ENCODE measurements around the gene UBE3B.

DNA sequence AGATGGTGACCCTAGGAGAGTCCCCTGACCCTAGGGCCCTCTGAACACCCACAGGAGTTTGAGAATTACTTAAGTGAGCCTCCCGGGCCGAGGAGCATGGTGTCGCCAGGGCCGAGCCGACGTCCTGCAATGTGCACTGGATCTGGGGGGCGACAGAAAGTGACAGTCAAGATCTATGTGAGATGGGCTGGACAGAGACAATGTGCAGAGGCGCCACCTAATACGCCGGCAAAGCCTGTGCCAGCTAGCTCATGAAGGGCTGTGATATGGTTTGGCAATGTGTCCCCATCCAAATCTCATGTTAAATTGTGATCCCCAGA is 84.2 kb downstream of the UBE3B start:
- TF ChIP-seq, protein P1, sequence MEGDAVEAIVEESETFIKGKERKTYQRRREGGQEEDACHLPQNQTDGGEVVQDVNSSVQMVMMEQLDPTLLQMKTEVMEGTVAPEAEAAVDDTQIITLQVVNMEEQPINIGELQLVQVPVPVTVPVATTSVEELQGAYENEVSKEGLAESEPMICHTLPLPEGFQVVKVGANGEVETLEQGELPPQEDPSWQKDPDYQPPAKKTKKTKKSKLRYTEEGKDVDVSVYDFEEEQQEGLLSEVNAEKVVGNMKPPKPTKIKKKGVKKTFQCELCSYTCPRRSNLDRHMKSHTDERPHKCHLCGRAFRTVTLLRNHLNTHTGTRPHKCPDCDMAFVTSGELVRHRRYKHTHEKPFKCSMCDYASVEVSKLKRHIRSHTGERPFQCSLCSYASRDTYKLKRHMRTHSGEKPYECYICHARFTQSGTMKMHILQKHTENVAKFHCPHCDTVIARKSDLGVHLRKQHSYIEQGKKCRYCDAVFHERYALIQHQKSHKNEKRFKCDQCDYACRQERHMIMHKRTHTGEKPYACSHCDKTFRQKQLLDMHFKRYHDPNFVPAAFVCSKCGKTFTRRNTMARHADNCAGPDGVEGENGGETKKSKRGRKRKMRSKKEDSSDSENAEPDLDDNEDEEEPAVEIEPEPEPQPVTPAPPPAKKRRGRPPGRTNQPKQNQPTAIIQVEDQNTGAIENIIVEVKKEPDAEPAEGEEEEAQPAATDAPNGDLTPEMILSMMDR (IDR thresholded peaks at IDR 0.05) = no peak
- TF ChIP-seq EP300 (IDR thresholded peaks at IDR 0.05) = no peak
